Mucosa of gallbladder (tissue), 1 donor: ENCODE measurements around the gene CLEC6A. TPM values are rescaled to one million over a fixed set of nuclear protein-coding genes. Genes with fewer than 3 reads are reported as not detected.
"Not testable (repeated sequence)": the region's sequence is repeated elsewhere in the genome, so short reads cannot be mapped to it uniquely, and the experiment has no call there.

Source experiments
- DNase-seq: peaks from one replicate; pipeline ENCODE4 v3.0.0-alpha.2; 2020; ENCODE audit warnings: low spot score
- total RNA-seq: library from RNA; stranded (reverse); gene quantifications from one replicate; pipeline ENCODE4 v1.2.1, GENCODE V29; 2021
- donor health status: DM: no; HTN: no; CAD: no.

Gene CLEC6A
- total RNA-seq, 1 donor from 2014 or later = not detected

GRCh38 chr12:8495671-8496070 is 39.9 kb downstream of the CLEC6A start:
- not testable (repeated sequence) for DNase-seq

- not testable (repeated sequence) for DNase-seq
These were observed 40.3 kb downstream of the CLEC6A start for GRCh38 chr12:8496074-8496473.

GRCh38 chr12:8499616-8500015 is 43.9 kb downstream of the CLEC6A start:
- DNase-seq = no peak

GRCh38 chr12:8501720-8502119 is 46.0 kb downstream of the CLEC6A start:
- no peak for DNase-seq

GRCh38 chr12:8504351-8504750 is 48.6 kb downstream of the CLEC6A start:
- DNase-seq = no peak

GRCh38 chr12:8507596-8507995 is 51.8 kb downstream of the CLEC6A start:
- no peak for DNase-seq

GRCh38 chr12:8508223-8508622 is 52.5 kb downstream of the CLEC6A start:
- DNase-seq = no peak

GRCh38 chr12:8508910-8509841 is 53.4 kb downstream of the CLEC6A start:
- no peak for DNase-seq

GRCh38 chr12:8513256-8513655 is 57.5 kb downstream of the CLEC6A start, which contains the start of gene CLEC4D:
Gene CLEC4D, plus strand, starts transcription at chr12:8513503. Its CDS starts 230 bp downstream, at chr12:8513733.
- DNase-seq = no peak

- no peak for DNase-seq
These were observed 62.2 kb downstream of the CLEC6A start for GRCh38 chr12:8517971-8518370.

GRCh38 chr12:8519171-8519570 is 63.4 kb downstream of the CLEC6A start:
- no peak for DNase-seq

- DNase-seq = no peak
These were observed 71.7 kb downstream of the CLEC6A start for GRCh38 chr12:8527250-8528130.

Other genes with a start within 250 kb of the CLEC6A start
- gene FAM90A1, start 228.3 kb upstream of the CLEC6A start, total RNA-seq = 0.29 TPM
- gene CLEC4D, start 57.5 kb downstream of the CLEC6A start, total RNA-seq = not detected
- 7.8 TPM for gene CLEC4E, start 84.9 kb downstream of the CLEC6A start, total RNA-seq
- 2.2 TPM for gene AICDA, start 156.9 kb downstream of the CLEC6A start, total RNA-seq
- 6.8 TPM for gene MFAP5, start 206.9 kb downstream of the CLEC6A start, total RNA-seq
- 34.0 TPM for gene RIMKLB, start 242.0 kb downstream of the CLEC6A start, total RNA-seq